Neural cell (in vitro differentiated cells): Measurements from ENCODE around the gene SH3GL2. TPM values are rescaled to one million over a fixed set of nuclear protein-coding genes. Genes with fewer than 3 reads are reported as not detected.

Experiments used
- H2AFZ ChIP-seq: fragments of 200-600, 300-800 bp; sonication (generic), shearing (Covaris generic); 2 replicates; pipeline ENCODE4 v1.6.0; 2014; ENCODE audit warnings: low read depth, mild to moderate bottlenecking, antibody characterized with exemption, low read length, moderate library complexity
- H3F3A ChIP-seq: fragments of 200-600 bp; shearing (Covaris generic); 2 replicates; pipeline ENCODE4 v1.6.1; 2016; ENCODE audit warnings: mild to moderate bottlenecking, moderate library complexity, mixed read lengths, antibody characterized with exemption, low read length; ENCODE audit not compliant: insufficient read depth, poor library complexity, severe bottlenecking
- H3K27ac ChIP-seq: fragments of 200-600, 300-800 bp; sonication (generic), shearing (Covaris generic); 2 replicates; pipeline ENCODE4 v1.5.1; 2014; ENCODE audit warnings: mild to moderate bottlenecking, low read length, moderate library complexity
- H3K27me3 ChIP-seq: fragments of 300-800, 200-600 bp; sonication (generic), shearing (Covaris generic); 2 replicates; pipeline ENCODE4 v1.6.0; 2014; ENCODE audit warnings: mild to moderate bottlenecking, low read depth, low read length, moderate library complexity; ENCODE audit not compliant: insufficient read depth
- H3K36me3 ChIP-seq: fragments of 300-800, 200-600 bp; sonication (generic), shearing (Covaris generic); 2 replicates; pipeline ENCODE4 v1.5.1; 2014; ENCODE audit warnings: mild to moderate bottlenecking, antibody characterized with exemption, low read length, moderate library complexity; ENCODE audit not compliant: insufficient read depth
- H3K4me2 ChIP-seq: fragments of 300-800, 200-600 bp; sonication (generic), shearing (Covaris generic); 2 replicates; pipeline ENCODE4 v1.6.0; 2014; ENCODE audit warnings: mild to moderate bottlenecking, low read length
- H3K4me3 ChIP-seq: fragments of 300-800, 200-600 bp; sonication (generic), shearing (Covaris generic); 2 replicates; pipeline ENCODE4 v1.5.1; 2014; ENCODE audit warnings: mild to moderate bottlenecking, low read length, moderate library complexity
- H3K79me2 ChIP-seq: fragments of 200-600 bp; shearing (Covaris generic); replicated peaks from 2 replicates; pipeline ENCODE4 v1.6.0; 2014; ENCODE audit warnings: mild to moderate bottlenecking, low read length, moderate library complexity; ENCODE audit not compliant: insufficient read depth
- H3K9ac ChIP-seq: fragments of 300-800, 200-600 bp; sonication (generic), shearing (Covaris generic); 2 replicates; pipeline ENCODE4 v1.6.1; 2016; ENCODE audit warnings: mild to moderate bottlenecking, low read length, mixed read lengths
- H3K9me2 ChIP-seq: fragments of 200-600 bp; shearing (Covaris generic); 2 replicates; pipeline ENCODE4 v1.6.1; 2016; ENCODE audit warnings: mild to moderate bottlenecking, low read length, mixed read lengths; ENCODE audit not compliant: insufficient read depth
- H3K9me3 ChIP-seq: fragments of 200-600, 300-800 bp; sonication (generic), shearing (Covaris generic); 2 replicates; pipeline ENCODE4 v1.6.1; 2016; ENCODE audit warnings: mild to moderate bottlenecking, mixed run types, low read length, moderate library complexity, mixed read lengths
- H4K20me1 ChIP-seq: fragments of 200-600 bp; shearing (Covaris generic); 2 replicates; pipeline ENCODE4 v1.6.1; 2016; ENCODE audit warnings: mild to moderate bottlenecking, mixed run types; ENCODE audit not compliant: insufficient read depth
- EP300 ChIP-seq: fragments of 450-650 bp; conservative IDR thresholded peaks from 2 replicates; pipeline ENCODE4 v1.6.1; 2014; ENCODE audit warnings: antibody characterized with exemption, mild to moderate bottlenecking, moderate library complexity; ENCODE audit not compliant: poor library complexity, severe bottlenecking
- EZH2 ChIP-seq: fragments of 200-600, 300-800 bp; shearing (Covaris generic), sonication (generic); IDR thresholded peaks from 2 replicates; pipeline ENCODE4 v1.6.1; 2014; ENCODE audit warnings: antibody characterized with exemption, low read length, borderline replicate concordance, mild to moderate bottlenecking; ENCODE audit not compliant: insufficient read depth, poor library complexity, severe bottlenecking
- MXI1 ChIP-seq: fragments of 450-650 bp; conservative IDR thresholded peaks from 2 replicates; pipeline ENCODE4 v1.6.1; 2014; ENCODE audit warnings: antibody characterized with exemption, mild to moderate bottlenecking; ENCODE audit not compliant: poor library complexity, severe bottlenecking
- POLR2AphosphoS5 ChIP-seq: IDR thresholded peaks from 2 replicates; pipeline ENCODE4 v1.6.1; 2012
- RAD21 ChIP-seq: fragments of 450-650 bp; conservative IDR thresholded peaks from 2 replicates; pipeline ENCODE4 v1.6.1; 2014; ENCODE audit warnings: antibody characterized with exemption, mild to moderate bottlenecking, moderate library complexity
- SMC3 ChIP-seq: fragments of 450-650 bp; conservative IDR thresholded peaks from 2 replicates; pipeline ENCODE4 v1.6.1; 2014; ENCODE audit warnings: antibody characterized with exemption, mild to moderate bottlenecking, moderate library complexity; ENCODE audit not compliant: poor library complexity
- TAF1 ChIP-seq: IDR thresholded peaks from 2 replicates; pipeline ENCODE4 v1.6.1; 2012; ENCODE audit warnings: low read depth
- polyA plus RNA-seq: library from polyadenylated mRNA; depleted of rRNA; stranded (reverse); fragments of >200 nt; gene quantifications from 2 replicates; pipeline ENCODE4 v1.2.3, GENCODE V29; 2014
- TF ChIP-seq, protein P1 (sequence below): IDR thresholded peaks from 2 replicates; pipeline ENCODE4 v1.6.1; 2012; ENCODE audit warnings: borderline replicate concordance
- TF ChIP-seq, protein P2 (sequence below): fragments of 450-650 bp; IDR thresholded peaks from 2 replicates; pipeline ENCODE4 v1.5.1; 2014; ENCODE audit warnings: antibody characterized with exemption, mild to moderate bottlenecking, moderate library complexity; ENCODE audit not compliant: poor library complexity, severe bottlenecking

Gene SH3GL2
- polyA plus RNA-seq, 1 donor from 2014 or later: 13.5 TPM

GRCh38 chr9:17588941-17589340 lies 10.1 kb downstream of the SH3GL2 start:
- Histone ChIP-seq H3K79me2 (no peaks in the 10 kb centered on the region), H2AFZ (no peak overlapping the region), H3K9me3 (no peaks in the 10 kb centered on the region), H3F3A (peaks cover 5% of the 10 kb centered on the region), H3K4me2 (no peak overlapping the region), H3K4me3 (no peak overlapping the region), H3K27me3 (no peaks in the 10 kb centered on the region), H3K36me3 (no peaks in the 10 kb centered on the region), H3K9me2 (no peaks in the 10 kb centered on the region), H3K27ac (no peak overlapping the region), H4K20me1 (no peaks in the 10 kb centered on the region), H3K9ac (no peak overlapping the region)
- TF ChIP-seq TAF1 (no peak), RAD21 (no peak), EP300 (no peak), MXI1 (no peak), POLR2AphosphoS5 (no peak), EZH2 (no peak), SMC3 (no peak)
- TF ChIP-seq, protein P1, sequence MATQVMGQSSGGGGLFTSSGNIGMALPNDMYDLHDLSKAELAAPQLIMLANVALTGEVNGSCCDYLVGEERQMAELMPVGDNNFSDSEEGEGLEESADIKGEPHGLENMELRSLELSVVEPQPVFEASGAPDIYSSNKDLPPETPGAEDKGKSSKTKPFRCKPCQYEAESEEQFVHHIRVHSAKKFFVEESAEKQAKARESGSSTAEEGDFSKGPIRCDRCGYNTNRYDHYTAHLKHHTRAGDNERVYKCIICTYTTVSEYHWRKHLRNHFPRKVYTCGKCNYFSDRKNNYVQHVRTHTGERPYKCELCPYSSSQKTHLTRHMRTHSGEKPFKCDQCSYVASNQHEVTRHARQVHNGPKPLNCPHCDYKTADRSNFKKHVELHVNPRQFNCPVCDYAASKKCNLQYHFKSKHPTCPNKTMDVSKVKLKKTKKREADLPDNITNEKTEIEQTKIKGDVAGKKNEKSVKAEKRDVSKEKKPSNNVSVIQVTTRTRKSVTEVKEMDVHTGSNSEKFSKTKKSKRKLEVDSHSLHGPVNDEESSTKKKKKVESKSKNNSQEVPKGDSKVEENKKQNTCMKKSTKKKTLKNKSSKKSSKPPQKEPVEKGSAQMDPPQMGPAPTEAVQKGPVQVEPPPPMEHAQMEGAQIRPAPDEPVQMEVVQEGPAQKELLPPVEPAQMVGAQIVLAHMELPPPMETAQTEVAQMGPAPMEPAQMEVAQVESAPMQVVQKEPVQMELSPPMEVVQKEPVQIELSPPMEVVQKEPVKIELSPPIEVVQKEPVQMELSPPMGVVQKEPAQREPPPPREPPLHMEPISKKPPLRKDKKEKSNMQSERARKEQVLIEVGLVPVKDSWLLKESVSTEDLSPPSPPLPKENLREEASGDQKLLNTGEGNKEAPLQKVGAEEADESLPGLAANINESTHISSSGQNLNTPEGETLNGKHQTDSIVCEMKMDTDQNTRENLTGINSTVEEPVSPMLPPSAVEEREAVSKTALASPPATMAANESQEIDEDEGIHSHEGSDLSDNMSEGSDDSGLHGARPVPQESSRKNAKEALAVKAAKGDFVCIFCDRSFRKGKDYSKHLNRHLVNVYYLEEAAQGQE: no peak
- TF ChIP-seq, protein P2, sequence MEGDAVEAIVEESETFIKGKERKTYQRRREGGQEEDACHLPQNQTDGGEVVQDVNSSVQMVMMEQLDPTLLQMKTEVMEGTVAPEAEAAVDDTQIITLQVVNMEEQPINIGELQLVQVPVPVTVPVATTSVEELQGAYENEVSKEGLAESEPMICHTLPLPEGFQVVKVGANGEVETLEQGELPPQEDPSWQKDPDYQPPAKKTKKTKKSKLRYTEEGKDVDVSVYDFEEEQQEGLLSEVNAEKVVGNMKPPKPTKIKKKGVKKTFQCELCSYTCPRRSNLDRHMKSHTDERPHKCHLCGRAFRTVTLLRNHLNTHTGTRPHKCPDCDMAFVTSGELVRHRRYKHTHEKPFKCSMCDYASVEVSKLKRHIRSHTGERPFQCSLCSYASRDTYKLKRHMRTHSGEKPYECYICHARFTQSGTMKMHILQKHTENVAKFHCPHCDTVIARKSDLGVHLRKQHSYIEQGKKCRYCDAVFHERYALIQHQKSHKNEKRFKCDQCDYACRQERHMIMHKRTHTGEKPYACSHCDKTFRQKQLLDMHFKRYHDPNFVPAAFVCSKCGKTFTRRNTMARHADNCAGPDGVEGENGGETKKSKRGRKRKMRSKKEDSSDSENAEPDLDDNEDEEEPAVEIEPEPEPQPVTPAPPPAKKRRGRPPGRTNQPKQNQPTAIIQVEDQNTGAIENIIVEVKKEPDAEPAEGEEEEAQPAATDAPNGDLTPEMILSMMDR: no peak

GRCh38 chr9:17589771-17590170 lies 10.9 kb downstream of the SH3GL2 start:
- Histone ChIP-seq H3K4me2 (no peak overlapping the region), H4K20me1 (no peaks in the 10 kb centered on the region), H3K27me3 (no peaks in the 10 kb centered on the region), H3K4me3 (no peak overlapping the region), H3K36me3 (no peaks in the 10 kb centered on the region), H3K79me2 (no peaks in the 10 kb centered on the region), H3K9me2 (no peaks in the 10 kb centered on the region), H3K9me3 (no peaks in the 10 kb centered on the region), H3F3A (peaks cover 3% of the 10 kb centered on the region), H3K27ac (no peak overlapping the region), H2AFZ (no peak overlapping the region), H3K9ac (no peak overlapping the region)
- TF ChIP-seq EP300 (no peak), EZH2 (no peak), TAF1 (no peak), MXI1 (no peak), SMC3 (no peak), POLR2AphosphoS5 (no peak), RAD21 (no peak)
- TF ChIP-seq, protein P1: no peak
- TF ChIP-seq, protein P2: no peak
